Stimulated activated CD8-positive, alpha-beta memory T cell treated with anti-CD3 and anti-CD28 coated beads, Interleukin-12 subunit alpha, Interleukin-12 subunit beta, amount 100 ng/mL, for 24 hours (primary cell): ENCODE results near the gene EFS.
"Not testable (repeated sequence)": the region's sequence is repeated elsewhere in the genome, so short reads cannot be mapped to it uniquely, and the experiment has no call there.

Experiments used
- DNase-seq: peaks from one replicate; pipeline ENCODE4 v3.0.0-alpha.2; 2020; ENCODE audit errors: extremely low read depth

EFS gene

DNA sequence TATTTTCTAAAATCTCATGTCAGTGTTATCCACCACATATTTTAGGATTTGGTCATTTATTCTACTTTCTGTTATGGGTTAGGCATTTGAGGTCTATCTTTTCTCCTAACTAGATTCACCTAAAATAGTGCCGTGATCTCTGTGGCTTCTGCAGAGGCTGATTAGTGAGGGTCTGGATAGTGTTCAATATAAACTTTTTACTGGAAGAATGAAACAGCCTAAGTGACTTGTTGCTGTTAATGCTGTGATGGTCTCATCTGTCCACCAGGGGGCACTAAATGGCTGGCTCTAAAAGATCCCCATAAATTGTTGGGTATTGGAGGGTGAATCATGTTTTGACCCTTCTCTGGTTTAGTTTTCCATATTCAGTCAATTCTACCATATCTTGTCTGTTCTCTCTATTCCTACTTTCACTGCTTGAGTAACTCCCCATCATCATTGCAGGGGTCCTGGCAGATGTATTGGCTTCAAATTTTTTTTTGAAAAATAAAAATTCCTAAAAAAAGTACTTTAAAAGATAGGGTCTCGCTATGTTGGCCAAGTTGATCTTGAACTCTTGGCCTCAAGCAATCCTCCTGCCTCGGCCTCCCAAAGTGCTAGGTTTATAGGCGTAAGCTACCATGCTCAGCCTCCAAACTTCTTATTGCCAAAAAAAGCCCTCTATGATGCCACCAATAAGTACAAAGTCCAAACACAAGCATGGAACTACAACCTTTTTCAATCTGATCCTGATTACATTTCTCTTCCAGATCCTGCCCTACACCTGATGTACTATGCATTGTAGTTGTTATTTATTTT, 36.8 kb downstream of the EFS start:
- DNase-seq: no peak

DNA sequence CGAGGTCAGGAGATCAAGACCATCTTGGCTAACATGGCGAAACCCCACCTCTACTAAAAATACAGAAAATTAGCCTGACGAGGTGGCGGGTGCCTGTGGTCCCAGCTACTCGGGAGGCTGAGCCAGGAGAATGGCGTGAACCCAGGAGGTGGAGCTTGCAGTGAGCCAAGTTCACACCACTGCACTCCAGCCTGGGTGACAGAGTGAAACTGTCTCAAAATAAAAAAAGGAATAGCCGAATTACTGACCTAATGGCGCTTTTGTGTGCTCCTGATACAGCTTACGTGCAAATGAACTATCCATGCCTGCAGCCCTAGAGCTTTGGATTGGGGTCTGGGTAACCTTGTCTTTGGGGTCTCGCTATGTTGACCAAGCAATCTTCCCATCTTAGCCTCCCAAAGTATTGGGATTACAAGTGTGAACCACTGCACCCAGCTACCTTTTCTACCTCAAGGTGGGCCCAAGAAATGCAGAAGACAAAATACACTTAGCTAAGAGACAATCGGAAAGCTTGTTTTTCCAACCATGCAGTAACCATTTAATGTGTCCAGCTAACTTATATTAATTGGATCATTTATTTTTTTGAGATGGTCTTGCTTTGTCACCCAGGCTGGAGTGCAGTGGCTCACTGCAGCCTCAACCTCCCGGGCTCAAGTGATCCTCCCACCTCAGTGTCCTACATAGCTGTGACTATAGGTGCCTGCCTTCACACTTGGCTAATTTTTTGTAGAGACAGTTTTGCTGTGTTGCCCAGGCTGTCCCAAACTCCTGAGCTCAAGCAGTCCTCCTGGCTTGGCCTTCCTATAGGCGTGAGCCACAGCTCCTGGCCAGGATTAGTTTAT, 38.3 kb downstream of the EFS start:
- DNase-seq: no peak

DNA sequence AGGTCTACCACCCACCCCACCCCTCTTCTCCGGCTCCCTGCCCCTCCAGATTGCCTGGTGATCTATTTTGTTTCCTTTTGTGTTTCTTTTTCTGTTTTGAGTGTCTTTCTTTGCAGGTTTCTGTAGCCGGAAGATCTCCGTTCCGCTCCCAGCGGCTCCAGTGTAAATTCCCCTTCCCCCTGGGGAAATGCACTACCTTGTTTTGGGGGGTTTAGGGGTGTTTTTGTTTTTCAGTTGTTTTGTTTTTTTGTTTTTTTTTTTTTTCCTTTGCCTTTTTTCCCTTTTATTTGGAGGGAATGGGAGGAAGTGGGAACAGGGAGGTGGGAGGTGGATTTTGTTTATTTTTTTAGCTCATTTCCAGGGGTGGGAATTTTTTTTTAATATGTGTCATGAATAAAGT, 39.2 kb downstream of the EFS start:
- not testable (repeated sequence) for DNase-seq

DNA sequence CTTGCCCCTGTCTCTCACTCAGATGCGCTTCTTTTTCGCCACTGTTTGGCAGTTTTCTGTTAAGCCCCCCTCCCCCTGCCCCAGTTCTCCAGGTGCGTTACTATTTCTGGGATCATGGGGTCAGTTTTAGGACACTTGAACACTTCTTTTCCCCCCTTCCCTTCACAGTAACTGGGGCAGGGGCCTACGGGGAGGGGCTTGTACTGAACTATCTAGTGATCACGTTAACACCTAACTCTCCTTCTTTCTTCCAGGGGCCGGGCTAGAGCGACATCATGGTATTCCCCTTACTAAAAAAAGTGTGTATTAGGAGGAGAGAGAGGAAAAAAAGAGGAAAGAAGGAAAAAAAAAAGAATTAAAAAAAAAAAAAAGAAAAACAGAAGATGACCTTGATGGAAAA, 40.0 kb downstream of the EFS start:
- DNase-seq: no peak

DNA sequence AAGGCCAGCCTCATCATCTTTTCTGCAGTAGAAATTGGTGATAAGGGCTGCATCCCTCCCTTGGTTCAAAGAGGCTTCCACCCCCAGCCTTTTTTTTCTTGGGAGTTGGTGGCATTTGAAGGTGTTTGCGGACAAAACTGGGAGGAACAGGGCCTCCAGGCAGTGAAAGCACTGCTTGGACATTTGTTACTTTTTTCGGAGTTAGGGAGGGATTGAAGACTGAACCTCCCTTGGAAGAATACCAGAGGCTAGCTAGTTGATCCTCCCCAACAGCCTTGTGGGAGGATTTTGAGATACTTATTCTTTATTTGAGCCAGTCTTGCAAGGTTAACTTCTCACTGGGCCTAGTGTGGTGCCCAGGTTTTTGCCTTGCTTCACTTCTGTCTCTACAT, 40.5 kb downstream of the EFS start:
- DNase-seq: no peak

DNA sequence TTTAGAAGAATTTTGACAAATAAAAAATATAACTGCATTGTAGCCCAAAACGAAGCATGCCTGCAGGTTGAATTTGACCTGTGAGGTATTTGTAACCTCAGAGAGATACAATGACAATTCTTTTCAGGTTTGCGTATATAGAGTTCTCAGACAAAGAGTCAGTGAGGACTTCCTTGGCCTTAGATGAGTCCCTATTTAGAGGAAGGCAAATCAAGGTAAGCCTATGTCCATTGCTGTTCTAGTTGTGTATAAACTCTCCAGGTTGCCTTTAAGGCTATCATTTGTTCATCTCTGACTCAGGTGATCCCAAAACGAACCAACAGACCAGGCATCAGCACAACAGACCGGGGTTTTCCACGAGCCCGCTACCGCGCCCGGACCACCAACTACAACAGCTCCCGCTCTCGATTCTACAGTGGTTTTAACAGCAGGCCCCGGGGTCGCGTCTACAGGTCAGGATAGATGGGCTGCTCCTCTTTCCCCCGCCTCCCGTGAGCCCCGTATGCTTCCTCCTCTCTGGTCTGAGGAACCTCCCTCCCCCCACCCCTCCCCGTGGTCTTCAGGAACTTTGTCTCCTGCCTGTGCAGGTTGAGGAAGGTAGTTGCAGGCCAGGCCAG, 41.0 kb downstream of the EFS start:
- no peak for DNase-seq

DNA sequence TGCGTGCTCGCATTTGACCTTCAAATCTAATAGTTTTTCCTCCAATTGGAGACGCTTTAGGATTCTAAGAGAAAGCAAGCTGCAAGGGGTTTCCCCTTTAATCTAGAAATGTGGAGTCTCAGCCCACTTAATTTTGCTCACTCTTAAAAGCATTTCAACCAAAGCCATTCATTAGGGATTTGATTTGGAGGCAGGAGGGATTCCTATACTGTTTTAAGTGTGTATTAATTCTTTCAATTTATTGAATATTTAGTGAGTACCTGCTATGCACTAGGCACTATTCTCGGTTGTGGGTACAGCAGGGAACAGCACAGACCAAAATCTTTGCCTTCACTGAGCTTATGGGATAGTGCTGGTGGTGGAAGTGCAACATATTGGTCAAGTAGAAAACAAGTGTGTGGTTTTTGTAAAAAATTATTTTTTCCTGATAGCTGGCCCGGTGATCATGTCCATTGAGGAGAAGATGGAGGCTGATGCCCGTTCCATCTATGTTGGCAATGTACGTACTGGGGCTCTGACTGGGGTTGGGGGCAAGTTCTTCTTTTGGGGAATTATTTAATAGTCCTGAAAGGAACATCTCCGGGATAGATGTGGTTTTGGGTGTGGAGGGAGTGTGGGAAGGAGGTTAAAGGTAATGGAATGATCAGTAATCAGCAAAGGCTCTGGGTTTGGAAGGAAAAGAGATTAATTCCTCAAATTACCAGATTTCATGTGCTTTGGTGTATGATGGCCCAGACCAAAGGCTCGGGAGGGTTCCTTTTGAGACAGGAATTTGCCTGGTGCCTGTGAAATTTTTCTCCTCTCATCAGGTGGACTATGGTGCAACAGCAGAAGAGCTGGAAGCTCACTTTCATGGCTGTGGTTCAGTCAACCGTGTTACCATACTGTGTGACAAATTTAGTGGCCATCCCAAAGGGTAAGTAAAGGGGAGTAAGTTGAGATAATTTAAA, 42.1 kb downstream of the EFS start:
- no peak for DNase-seq

DNA sequence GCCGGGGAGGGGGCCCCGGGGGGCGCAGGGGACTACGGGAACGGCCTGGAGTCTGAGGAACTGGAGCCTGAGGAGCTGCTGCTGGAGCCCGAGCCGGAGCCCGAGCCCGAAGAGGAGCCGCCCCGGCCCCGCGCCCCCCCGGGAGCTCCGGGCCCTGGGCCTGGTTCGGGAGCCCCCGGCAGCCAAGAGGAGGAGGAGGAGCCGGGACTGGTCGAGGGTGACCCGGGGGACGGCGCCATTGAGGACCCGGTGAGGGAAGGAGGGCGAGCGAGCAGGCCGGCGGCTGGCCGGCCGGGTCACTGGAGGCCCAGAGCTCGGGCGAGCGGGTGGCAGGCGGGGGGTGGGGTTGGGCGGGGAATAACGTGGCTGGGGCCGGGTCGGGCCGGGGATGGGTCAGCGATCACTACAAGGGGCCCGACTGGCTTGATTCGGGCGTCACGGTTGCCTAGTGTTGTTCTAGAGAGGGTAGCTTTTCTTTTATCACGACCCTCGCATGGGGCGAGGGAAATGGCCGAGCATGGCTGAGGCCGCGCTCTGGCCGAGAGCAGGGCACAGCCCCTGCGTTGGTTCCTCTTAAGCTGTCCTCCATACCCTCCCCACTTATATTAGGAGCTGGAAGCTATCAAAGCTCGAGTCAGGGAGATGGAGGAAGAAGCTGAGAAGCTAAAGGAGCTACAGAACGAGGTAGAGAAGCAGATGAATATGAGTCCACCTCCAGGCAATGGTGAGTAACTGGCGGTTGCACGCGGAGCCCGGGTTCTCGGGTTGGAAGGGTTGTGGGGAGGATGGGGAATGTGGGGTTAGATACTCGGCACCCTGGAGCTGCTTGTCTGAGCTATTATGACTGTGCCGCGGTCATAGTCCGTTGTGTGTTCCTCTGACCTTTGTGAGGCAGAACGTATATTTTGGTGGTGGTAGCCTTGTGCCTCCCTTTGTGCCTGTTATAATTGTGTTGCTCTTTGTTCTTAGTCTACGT, 43.1 kb downstream of the EFS start:
- DNase-seq: no peak

DNA sequence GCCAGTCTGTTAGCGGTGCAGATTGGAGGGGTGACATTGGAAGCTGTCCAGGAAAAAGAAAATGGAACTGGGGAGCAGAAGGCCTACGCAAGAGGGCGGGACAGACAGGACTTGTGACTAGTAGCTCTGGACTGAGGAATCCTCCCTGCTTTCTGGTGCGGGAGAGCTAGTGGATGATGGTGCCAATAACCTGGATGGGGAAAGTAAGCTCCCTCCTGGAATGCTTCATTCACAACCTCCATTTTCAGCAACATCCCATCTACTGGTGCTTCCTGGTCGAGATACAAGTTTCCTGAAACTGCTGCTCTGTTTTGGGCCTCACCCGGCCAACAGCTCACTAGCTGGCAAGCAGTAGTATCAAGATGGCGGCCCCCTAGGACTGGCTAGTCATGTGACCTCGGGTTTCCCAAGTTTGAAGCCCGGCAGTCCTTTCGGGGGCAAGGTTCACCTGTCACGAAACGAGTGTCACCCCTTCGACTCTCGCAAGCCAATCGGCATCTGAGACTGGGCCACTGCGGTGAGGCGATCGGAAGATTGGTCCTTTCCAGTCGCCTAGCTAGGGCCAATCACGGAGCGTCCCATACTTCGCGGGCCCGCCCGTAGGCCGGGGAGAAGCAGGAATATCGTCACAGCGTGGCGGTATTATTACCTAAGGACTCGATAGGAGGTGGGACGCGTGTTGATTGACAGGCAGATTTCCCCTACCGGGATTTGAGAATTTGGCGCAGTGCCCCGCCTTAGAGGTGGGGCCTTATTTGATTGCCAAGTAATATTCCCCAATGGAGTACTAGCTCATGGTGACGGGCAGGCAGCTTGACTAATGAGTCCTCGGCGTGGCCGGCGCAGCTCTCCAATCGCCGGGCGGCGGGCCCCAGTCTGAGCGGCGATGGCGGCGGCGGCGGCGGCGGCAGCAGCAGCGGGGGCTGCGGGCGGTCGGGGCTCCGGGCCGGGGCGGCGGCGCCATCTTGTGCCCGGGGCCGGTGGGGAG, 44.1 kb downstream of the EFS start, which contains the start of gene PABPN1:
PABPN1 (plus strand) TSS at position 874 of the 988 bp plus-strand sequence; CDS start at position 887, 13 bp downstream.
- DNase-seq: peak; percentile 95

DNA sequence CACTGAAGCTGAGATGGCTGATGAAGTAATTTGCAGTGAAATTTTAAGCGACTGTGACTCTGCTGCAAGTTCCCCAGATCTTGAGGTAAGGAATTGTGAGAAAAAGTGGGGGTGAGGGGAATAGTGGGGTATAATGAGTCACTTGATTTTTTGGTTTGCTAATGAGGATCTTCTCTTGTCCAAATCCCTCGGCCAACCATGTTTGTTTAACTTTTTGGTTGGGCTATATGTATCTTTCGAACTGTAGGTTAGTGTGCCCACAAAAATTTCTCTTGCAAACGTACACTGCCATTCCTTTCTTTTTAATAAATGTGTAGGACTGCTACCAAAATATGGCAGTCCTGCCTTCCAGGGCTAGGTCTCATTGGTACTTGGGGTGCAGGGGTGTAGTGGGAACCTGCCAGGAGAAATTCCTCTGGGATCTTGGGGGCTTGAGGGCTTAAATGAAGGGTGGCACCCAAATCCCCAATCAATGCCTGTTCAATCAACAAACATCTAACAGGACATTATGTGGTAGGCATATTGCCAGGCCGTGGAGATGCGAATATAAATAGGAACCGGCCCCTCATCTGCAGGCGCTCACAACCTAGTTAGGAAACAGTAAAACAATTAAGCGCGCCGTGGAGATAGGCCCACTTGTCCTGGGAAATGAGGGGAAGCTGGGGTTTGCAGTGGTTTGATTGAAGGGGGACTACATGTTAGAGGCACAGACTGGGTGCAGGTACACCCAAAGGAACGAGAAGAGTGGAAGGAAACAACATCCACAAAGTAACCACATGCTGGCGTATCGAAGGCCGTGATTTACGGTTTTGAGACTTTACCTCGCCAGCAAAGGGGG, 45.0 kb downstream of the EFS start:
- DNase-seq: no peak

DNA sequence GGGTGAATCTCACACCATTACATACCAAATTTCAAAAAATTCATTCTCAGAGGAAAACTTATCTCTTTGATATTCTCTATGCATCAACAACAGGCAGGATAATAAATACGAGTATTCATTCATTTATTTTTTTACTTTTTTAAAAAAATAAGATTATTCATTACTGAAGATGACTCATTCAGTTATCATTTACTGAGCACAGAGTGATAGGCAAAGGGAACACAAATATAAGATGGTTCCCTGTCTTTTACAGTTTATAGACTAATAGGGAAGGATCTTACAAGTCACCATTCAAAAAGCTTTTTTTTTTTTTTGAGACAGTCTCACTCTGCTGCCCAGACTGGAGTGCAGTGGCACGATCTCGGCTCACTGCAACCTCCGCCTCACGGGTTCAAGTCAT, 48.7 kb downstream of the EFS start:
- no peak for DNase-seq

DNA sequence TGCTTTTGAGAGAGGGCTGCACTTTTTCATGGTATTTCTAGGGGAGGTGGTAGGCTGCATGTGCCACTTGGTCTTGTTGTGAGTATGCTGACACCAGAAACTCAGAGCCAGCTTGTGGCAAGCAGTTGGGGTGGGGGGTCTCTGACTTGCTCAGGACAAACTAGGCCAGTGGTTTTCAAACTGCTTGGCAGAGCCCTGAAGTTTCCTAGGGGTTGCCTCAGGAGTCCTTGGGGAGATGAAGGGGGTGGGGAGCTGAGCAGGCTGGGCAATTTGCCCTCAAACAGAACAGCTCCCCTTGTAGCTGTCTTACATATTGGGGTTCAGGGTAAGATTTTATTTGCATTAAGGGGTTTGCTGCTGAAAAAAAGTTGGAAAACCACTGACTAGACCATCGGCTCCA, 54.4 kb downstream of the EFS start:
- DNase-seq: no peak

DNA sequence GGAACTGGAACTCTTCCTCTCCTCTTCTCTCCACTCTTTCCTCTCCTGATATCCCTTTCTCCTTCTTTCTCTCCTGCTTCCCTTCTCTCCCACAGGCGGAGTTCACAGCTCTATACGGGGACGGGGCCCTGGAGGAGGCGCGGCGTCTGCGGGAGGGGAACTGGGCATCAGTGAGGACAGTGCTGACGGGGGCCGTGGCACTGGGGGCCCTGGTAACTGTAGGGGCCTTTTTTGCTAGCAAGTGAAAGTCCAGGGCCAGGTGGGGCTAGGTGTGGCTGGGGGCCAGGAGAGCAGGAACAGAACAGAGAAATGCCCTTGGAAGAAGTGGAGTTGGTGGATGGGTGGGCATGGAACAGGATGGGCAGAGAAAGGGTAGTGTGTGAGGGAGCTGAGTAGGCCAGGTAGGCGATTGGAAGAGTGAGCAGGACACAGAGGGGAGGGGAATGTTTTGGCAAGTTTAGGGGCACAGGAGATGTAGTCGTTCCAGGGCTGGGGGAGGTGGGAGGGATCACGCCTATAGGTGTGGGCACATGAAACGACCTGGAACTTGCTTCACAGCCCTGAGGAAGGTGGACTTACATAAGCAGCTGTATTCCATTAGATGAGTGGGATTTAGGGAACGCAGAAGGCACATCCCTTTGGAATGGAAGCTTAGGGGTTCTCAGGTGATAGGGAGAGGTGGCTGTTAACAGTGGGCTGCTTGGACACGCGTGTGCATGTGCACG, 56.1 kb downstream of the EFS start:
- no peak for DNase-seq

DNA sequence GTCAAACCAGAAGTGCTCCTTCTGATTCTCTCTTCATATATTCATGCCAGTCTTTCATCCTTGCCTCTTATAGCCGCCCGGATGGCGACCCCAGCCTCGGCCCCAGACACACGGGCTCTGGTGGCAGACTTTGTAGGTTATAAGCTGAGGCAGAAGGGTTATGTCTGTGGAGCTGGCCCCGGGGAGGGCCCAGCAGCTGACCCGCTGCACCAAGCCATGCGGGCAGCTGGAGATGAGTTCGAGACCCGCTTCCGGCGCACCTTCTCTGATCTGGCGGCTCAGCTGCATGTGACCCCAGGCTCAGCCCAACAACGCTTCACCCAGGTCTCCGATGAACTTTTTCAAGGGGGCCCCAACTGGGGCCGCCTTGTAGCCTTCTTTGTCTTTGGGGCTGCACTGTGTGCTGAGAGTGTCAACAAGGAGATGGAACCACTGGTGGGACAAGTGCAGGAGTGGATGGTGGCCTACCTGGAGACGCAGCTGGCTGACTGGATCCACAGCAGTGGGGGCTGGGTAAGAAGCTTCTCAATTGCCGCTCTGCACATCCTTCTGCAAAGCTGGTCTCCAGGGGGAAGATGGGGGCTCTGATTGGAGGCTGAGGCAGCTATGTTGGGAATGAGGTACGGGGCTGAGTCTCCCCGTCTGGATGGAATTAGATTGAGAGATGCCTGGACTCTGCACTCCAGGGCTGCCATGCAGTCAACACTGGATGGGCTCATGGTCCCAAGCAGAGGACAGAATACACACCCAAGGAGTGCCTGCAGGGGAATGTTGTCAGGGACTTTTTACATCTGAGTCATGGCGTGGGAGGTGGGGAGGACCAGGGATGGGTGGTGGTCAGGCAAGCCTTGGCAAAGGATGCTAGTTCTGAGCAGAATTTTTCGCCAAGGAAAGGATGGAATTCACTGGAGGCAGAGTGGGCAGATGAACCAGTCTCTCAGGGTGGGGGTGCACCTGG, 57.0 kb downstream of the EFS start:
- DNase-seq: no peak

DNA sequence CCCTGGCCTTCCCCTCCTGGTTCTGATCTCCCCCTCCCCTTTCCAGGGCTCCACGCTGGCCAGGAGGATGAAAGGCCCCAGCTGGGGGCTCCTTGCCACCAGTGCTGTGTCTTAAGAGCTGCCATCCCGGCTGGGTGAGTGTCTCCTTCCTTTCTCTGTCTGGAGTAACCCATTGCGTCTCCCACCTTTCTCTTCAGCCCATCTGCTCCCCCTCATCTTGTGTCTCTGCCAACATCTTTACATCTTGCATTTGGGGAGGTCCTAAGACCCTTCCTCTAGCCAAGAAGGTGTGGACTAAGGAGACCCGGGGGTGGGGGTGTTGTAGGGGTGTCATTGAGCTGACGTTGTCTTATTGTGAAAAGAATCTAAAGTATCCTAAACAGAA, 57.8 kb downstream of the EFS start:
- no peak for DNase-seq

DNA sequence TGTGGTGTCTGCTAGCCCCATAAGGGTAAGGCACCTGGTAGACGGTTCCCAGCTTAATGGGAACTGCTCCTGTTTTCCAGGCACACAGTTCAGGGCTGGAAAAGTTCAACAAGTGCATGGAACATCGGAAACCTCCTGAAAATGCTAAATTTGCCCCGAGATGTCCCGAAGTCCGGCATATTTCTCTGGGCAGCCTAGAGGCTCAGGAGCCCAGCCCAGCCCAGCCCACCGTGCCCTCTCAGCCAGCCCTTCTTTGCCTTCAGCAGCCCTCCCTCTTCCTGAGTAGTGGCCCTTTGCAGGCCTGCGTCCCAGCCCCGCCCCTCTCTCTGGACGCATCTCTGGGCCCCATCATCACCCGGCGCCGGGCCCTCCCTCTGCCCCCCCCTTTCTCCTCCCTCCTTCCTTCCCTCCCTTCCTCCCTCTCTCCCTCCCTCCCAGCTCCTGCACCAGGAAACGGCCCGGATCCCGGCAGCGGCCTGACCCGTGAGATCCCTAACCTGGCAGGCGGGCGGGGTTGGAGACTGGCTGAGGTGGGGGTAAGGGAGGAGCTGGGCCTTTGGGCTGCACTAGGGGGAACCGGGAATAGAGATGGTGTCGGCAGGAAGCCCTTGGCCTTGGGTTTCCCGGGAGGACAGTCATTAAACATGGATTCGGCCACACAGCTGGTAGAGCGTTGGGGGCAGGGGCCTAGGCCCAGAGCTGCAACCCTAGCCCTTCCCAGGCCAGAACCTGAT, 58.4 kb downstream of the EFS start, which contains the start of gene BCL2L2:
BCL2L2 (plus strand) TSS at position 422 of the 734 bp plus-strand sequence. CDS start 935 bp downstream, outside the sequence.
- DNase-seq: no peak
